ENCODE data around the gene CEBPB.

DNA sequence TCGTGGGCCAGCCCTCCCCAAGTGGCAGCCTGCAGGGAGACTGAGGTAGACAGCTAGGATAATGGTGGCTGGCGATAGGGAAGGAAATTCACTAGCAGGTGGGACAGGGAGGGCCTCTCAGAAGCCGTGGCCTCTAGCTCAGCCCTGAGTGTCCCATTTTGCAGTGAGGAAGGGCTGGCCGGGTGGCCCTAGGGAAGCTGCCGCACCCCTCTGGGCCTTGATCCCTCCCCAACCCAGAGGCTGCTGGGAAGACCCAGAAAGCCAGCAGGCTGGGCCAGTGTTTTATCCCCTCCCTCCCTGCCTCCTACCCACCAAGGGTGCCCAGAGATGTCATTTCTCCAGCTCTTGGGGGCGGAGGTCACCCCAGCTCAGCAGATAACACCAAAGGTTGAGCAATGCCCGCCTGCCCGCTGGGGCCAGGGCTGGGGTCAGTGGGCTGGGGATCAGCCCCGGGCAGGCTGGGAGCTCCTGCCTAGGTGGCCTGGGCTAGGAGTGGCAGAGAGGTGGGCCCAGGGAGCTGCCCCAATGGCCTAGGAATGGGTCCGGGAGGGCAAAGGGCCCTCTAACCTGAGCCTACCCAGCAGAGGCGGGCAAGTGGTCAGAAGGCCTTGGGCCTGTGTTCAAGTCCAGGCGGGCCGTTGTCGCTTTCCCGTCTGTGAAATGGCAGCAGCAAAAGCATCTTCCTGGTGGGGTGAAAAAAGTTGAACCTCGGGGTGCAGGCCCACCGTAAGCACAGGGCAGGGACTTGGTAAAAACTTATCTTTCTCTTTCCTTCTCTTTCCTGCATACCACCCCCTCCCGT is 1.6 kb upstream of the CEBPB start:
- TF ChIP-seq, protein P1, sequence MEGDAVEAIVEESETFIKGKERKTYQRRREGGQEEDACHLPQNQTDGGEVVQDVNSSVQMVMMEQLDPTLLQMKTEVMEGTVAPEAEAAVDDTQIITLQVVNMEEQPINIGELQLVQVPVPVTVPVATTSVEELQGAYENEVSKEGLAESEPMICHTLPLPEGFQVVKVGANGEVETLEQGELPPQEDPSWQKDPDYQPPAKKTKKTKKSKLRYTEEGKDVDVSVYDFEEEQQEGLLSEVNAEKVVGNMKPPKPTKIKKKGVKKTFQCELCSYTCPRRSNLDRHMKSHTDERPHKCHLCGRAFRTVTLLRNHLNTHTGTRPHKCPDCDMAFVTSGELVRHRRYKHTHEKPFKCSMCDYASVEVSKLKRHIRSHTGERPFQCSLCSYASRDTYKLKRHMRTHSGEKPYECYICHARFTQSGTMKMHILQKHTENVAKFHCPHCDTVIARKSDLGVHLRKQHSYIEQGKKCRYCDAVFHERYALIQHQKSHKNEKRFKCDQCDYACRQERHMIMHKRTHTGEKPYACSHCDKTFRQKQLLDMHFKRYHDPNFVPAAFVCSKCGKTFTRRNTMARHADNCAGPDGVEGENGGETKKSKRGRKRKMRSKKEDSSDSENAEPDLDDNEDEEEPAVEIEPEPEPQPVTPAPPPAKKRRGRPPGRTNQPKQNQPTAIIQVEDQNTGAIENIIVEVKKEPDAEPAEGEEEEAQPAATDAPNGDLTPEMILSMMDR (IDR thresholded peaks at IDR 0.05): no peak
- TF ChIP-seq POLR2A (IDR thresholded peaks at IDR 0.05): peak; percentile 84
